Uterus (tissue), 4 donors: Measurements from ENCODE around the gene CYP4F12. TPM values are rescaled to one million over a fixed set of nuclear protein-coding genes. Genes with fewer than 3 reads are reported as not detected.

Experiments used
- DNase-seq, 2 donors: peaks; one replicate each; pipeline ENCODE4 v3.0.0-alpha.2; 2019 to 2020
- H3K27ac ChIP-seq, 2 donors: fragments of 200-600 bp; sonication (generic); 1 replicate in 1 of 2; 2 replicates in 1 of 2; pipeline ENCODE4 v1.5.1; 2016 to 2018
- H3K27me3 ChIP-seq, 2 donors: fragments of 200-600 bp; sonication (generic); one replicate each; pipeline ENCODE4 v1.5.1; 2018 to 2019; ENCODE audit warnings: control low read depth in 1 of 2
- H3K36me3 ChIP-seq, 2 donors: fragments of 200-600 bp; sonication (generic); one replicate each; pipeline ENCODE4 v1.5.1; 2019; ENCODE audit warnings: control low read depth in 1 of 2
- H3K4me1 ChIP-seq, 2 donors: fragments of 200-600 bp; sonication (generic); one replicate each; pipeline ENCODE4 v1.5.1; 2018 to 2019; ENCODE audit warnings: control low read depth in 1 of 2
- H3K4me3 ChIP-seq, 2 donors: fragments of 200-600 bp; sonication (generic); 1 replicate in 1 of 2; 2 replicates in 1 of 2; pipeline ENCODE4 v1.5.1; 2018 to 2019; ENCODE audit warnings: mild to moderate bottlenecking in 1 of 2
- H3K9me3 ChIP-seq, 2 donors: fragments of 200-600 bp; sonication (generic); one replicate each; pipeline ENCODE4 v1.5.1; 2019; ENCODE audit warnings: control low read depth in 1 of 2
- CTCF ChIP-seq, 4 experiments: fragments of 200-600 bp in 2 of 4; fragments of 450-650 bp in 2 of 4; sonication (generic) in 2 of 4; IDR thresholded peaks; one replicate each; pipeline ENCODE4 v1.5.1; 2016 to 2019; ENCODE audit warnings: antibody characterized with exemption in 4 of 4, mild to moderate bottlenecking in 2 of 4, moderate library complexity in 1 of 4
- POLR2A ChIP-seq, 2 donors: fragments of 450-650 bp; IDR thresholded peaks; one replicate each; pipeline ENCODE4 v1.6.1; 2016; ENCODE audit warnings: antibody characterized with exemption in 2 of 2, mild to moderate bottlenecking in 1 of 2, moderate library complexity in 1 of 2
- intact Hi-C: fragments of 100-400 bp; cut with DNase I; formaldehyde crosslinking; loops from one replicate; pipeline ENCODE4 v1.15.1; 2023; ENCODE audit warnings: low total_unique reads
- total RNA-seq, 4 donors: library from RNA; depleted of rRNA in 3 of 4; stranded (reverse); fragments of >200 nt in 3 of 4; gene quantifications; one replicate each; pipeline versions ENCODE4 v1.1.0 to v1.2.4, GENCODE V29; 2014 to 2023
- donor health status: DM: yes; HTN: yes; CAD: no.

Gene CYP4F12
- total RNA-seq, 4 donors from 2014 or later, result 13.5 to 41.5 (median 26.5) TPM

- Histone ChIP-seq H3K36me3 (no peaks in the 10 kb centered on the region), H3K27me3 (no peaks in the 10 kb centered on the region), H3K9me3 (no peaks in the 10 kb centered on the region), H3K4me1 (no peaks in the 10 kb centered on the region), H3K4me3 (no peak overlapping the region), H3K27ac (no peak overlapping the region)
- no peak for TF ChIP-seq CTCF (IDR thresholded peaks at IDR 0.05)
- no peak for TF ChIP-seq POLR2A (IDR thresholded peaks at IDR 0.05)
- DNase-seq, result no peak
- intact Hi-C loops, result no loop called here
Measured at GRCh38 chr19:15732388-15732787, 59.5 kb downstream of the CYP4F12 start.

GRCh38 chr19:15733895-15734294 lies 61.0 kb downstream of the CYP4F12 start:
- H3K4me3 ChIP-seq, result no peak overlapping the region
- DNase-seq, result no peak
- no peaks in the 10 kb centered on the region for H3K9me3 ChIP-seq
- TF ChIP-seq POLR2A (IDR thresholded peaks at IDR 0.05) (no peak), CTCF (IDR thresholded peaks at IDR 0.05) (no peak)
- H3K36me3 ChIP-seq, result no peaks in the 10 kb centered on the region
- intact Hi-C loops, result no loop called here
- no peaks in the 10 kb centered on the region for H3K27me3 ChIP-seq
- H3K27ac ChIP-seq, result no peak overlapping the region
- H3K4me1 ChIP-seq, result no peaks in the 10 kb centered on the region

GRCh38 chr19:15737722-15738121 lies 64.8 kb downstream of the CYP4F12 start, which contains the start of gene OR10H3:
Gene OR10H3, plus strand, starts transcription at chr19:15737985. Its CDS starts 3,408 bp downstream, at chr19:15741393.
- no peaks in the 10 kb centered on the region for H3K4me1 ChIP-seq
- DNase-seq, result no peak
- H3K4me3 ChIP-seq, result no peak within 1 kb of the TSS
- H3K36me3 ChIP-seq, result no peaks in the 10 kb centered on the region
- no peaks in the 10 kb centered on the region for H3K9me3 ChIP-seq
- intact Hi-C loops, result no loop called here
- TF ChIP-seq POLR2A (IDR thresholded peaks at IDR 0.05) (no peak), CTCF (IDR thresholded peaks at IDR 0.05) (no peak)
- H3K27ac ChIP-seq, result no peak within 1 kb of the TSS
- H3K27me3 ChIP-seq, result no peaks in the 10 kb centered on the region

- no peak overlapping the region for H3K27ac ChIP-seq
- no peaks in the 10 kb centered on the region for H3K36me3 ChIP-seq
- TF ChIP-seq CTCF (IDR thresholded peaks at IDR 0.05), result no peak
- TF ChIP-seq POLR2A (IDR thresholded peaks at IDR 0.05), result no peak
- H3K27me3 ChIP-seq, result no peaks in the 10 kb centered on the region
- no peaks in the 10 kb centered on the region for H3K9me3 ChIP-seq
- no peaks in the 10 kb centered on the region for H3K4me1 ChIP-seq
- no peak overlapping the region for H3K4me3 ChIP-seq
- intact Hi-C loops, result no loop called here
- DNase-seq, result no peak
Measured at GRCh38 chr19:15740785-15741184, 67.9 kb downstream of the CYP4F12 start.

Other genes starting within 250 kb of the CYP4F12 start
- 10 to 100 TPM in 1 of 4 donors, 1 to 10 TPM in 3; 6.5 to 53.9 (median 8.5) TPM for gene WIZ, start 223.1 kb upstream of the CYP4F12 start, total RNA-seq
- gene RASAL3, start 208.5 kb upstream of the CYP4F12 start, total RNA-seq, result 1 to 10 TPM in 2 of 4 donors, under 1 TPM in 1, not detected in 1; 0.51 to 4.3 (median 1.1) TPM
- gene PGLYRP2, start 193.6 kb upstream of the CYP4F12 start, total RNA-seq, result not detected
- not detected for gene CYP4F22, start 164.6 kb upstream of the CYP4F12 start, total RNA-seq
- gene CYP4F8, start 57.9 kb upstream of the CYP4F12 start, total RNA-seq, result 1 to 10 TPM in 1 of 4 donors, not detected in 3; 1.5 TPM
- under 1 TPM in 2 of 4 donors, not detected in 2; 0.41 to 0.70 TPM for gene CYP4F3, start 32.2 kb upstream of the CYP4F12 start, total RNA-seq
- gene OR10H2, start 54.9 kb downstream of the CYP4F12 start, total RNA-seq, result not detected
- not detected for gene OR10H3, start 64.9 kb downstream of the CYP4F12 start, total RNA-seq
- gene OR10H5, start 114.6 kb downstream of the CYP4F12 start, total RNA-seq, result not detected
- gene OR10H1, start 142.6 kb downstream of the CYP4F12 start, total RNA-seq, result not detected
- under 1 TPM in 1 of 4 donors, not detected in 3; 0.14 TPM for gene CYP4F2, start 225.0 kb downstream of the CYP4F12 start, total RNA-seq